HG03097 (cell line): ENCODE results near the gene SUFU.
A peak's percentile ranks its signal among the peaks of the same experiment; 100 is the strongest.
"Not testable (repeated sequence)": the region's sequence is repeated elsewhere in the genome, so short reads cannot be mapped to it uniquely, and the experiment has no call there.

Experiments used
- ATAC-seq: cut with Tn5 transposase; IDR thresholded peaks from one replicate; pipeline ENCODE4 v1.9.1; 2021; ENCODE audit not compliant: unreplicated experiment, low FRiP score

The SUFU gene

GRCh38 chr10:102479651-102480050, 24.1 kb upstream of the SUFU start:
- ATAC-seq = no peak

- no peak for ATAC-seq
Measured at GRCh38 chr10:102480396-102480795, 23.4 kb upstream of the SUFU start.

GRCh38 chr10:102484021-102484420, 19.8 kb upstream of the SUFU start:
- no peak for ATAC-seq

- no peak for ATAC-seq
Measured at GRCh38 chr10:102485093-102485784, 18.5 kb upstream of the SUFU start.

- ATAC-seq = no peak
Measured at GRCh38 chr10:102491136-102491535, 12.6 kb upstream of the SUFU start.

- no peak for ATAC-seq
Measured at GRCh38 chr10:102492344-102492939, 11.3 kb upstream of the SUFU start.

- ATAC-seq = no peak
Measured at GRCh38 chr10:102492983-102493382, 10.8 kb upstream of the SUFU start.

- ATAC-seq = no peak
Measured at GRCh38 chr10:102493771-102494170, 10.0 kb upstream of the SUFU start.

- no peak for ATAC-seq
Measured at GRCh38 chr10:102497545-102497944, 6.2 kb upstream of the SUFU start.

GRCh38 chr10:102499356-102499755, 4.4 kb upstream of the SUFU start:
- no peak for ATAC-seq

- not testable (repeated sequence) for ATAC-seq
Measured at GRCh38 chr10:102500686-102501085, 3.1 kb upstream of the SUFU start.

- no peak for ATAC-seq
Measured at GRCh38 chr10:102501201-102502028, 2.4 kb upstream of the SUFU start.

- peak; percentile 69 for ATAC-seq
Measured at GRCh38 chr10:102502029-102502336, 1.8 kb upstream of the SUFU start.

- ATAC-seq = peak; percentile 53
Measured at GRCh38 chr10:102502337-102503151, 1.2 kb upstream of the SUFU start, which contains the start of gene ACTR1A. ACTR1A (minus strand) TSS chr10:102502712; CDS start chr10:102502647, 65 bp downstream.

- ATAC-seq = no peak
Measured at GRCh38 chr10:102504179-102504975, 605 bp downstream of the SUFU start.

- no peak for ATAC-seq
Measured at GRCh38 chr10:102504976-102505300, 1.2 kb downstream of the SUFU start.

GRCh38 chr10:102505462-102506115, 1.8 kb downstream of the SUFU start:
- ATAC-seq = no peak

- ATAC-seq = no peak
Measured at GRCh38 chr10:102507521-102507920, 3.7 kb downstream of the SUFU start.

GRCh38 chr10:102508506-102508905, 4.7 kb downstream of the SUFU start:
- ATAC-seq = no peak

GRCh38 chr10:102509387-102509786, 5.6 kb downstream of the SUFU start:
- ATAC-seq = no peak
